Measurements from ENCODE around the gene OR6M1. TPM values are rescaled to one million over a fixed set of nuclear protein-coding genes. Genes with fewer than 3 reads are reported as not detected.

Gene OR6M1
- total RNA-seq, 1 donor from 2014 or later, result not detected

DNA sequence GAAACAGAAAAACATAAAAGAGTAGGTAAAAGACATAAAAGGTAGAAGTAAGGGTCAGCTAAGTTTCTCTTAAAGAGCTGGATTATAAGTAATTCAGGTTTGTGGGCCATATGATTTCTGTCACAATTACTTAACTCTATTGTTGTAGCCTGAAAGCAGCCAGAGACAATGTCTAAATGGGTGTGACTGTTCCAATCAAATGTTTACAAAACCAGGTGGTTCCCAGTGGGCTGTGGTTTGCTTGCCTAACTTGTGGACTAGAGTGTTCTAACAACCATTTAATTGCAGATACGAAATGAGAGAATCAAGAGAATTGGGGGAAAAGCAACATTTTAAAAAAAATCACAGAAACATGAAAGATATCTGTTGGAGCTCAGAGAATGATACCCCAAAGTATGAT lies 22.6 kb downstream of the OR6M1 start:
- Histone ChIP-seq H3K4me1 (ENCODE audit: insufficient read depth, low read length) (no peaks in the 10 kb centered on the region), H4K20me1 (ENCODE audit: insufficient read depth, low read length) (no peaks in the 10 kb centered on the region), H2AFZ (ENCODE audit: low read depth, low read length) (no peak overlapping the region), H3K4me2 (ENCODE audit: low read length) (no peak overlapping the region), H3K36me3 (ENCODE audit: insufficient read depth, low read length) (no peaks in the 10 kb centered on the region), H3K79me2 (ENCODE audit: insufficient read depth, low read length) (no peaks in the 10 kb centered on the region), H3K27me3 (ENCODE audit: insufficient read depth, low read length) (no peaks in the 10 kb centered on the region), H3K4me3 (ENCODE audit: insufficient read depth, low read depth, low read length) (no peak overlapping the region), H3K9me3 (ENCODE audit: insufficient read depth, low read depth, low read length) (no peaks in the 10 kb centered on the region), H3K9ac (ENCODE audit: low read length) (no peak overlapping the region), H3K27ac (ENCODE audit: low read depth, low read length) (no peak overlapping the region)
- Mint-ChIP-seq H3K27me3 (ENCODE audit: low read depth, unreplicated experiment) (no peaks in the 10 kb centered on the region), H3K4me1 (ENCODE audit: low read depth, unreplicated experiment) (no peaks in the 10 kb centered on the region), H3K36me3 (ENCODE audit: low read depth, unreplicated experiment) (no peaks in the 10 kb centered on the region), H3K27ac (ENCODE audit: unreplicated experiment) (no peak overlapping the region), H3K9me3 (ENCODE audit: unreplicated experiment) (no peaks in the 10 kb centered on the region), H3K4me3 (ENCODE audit: unreplicated experiment) (no peak overlapping the region)
- FAIRE-seq (no peak), DNase-seq (ENCODE audit: low read depth) (no peak)
- TF ChIP-seq EZH2 (IDR thresholded peaks at IDR 0.05; ENCODE audit: insufficient read depth, low read length), result no peak
- TF ChIP-seq, protein P1, sequence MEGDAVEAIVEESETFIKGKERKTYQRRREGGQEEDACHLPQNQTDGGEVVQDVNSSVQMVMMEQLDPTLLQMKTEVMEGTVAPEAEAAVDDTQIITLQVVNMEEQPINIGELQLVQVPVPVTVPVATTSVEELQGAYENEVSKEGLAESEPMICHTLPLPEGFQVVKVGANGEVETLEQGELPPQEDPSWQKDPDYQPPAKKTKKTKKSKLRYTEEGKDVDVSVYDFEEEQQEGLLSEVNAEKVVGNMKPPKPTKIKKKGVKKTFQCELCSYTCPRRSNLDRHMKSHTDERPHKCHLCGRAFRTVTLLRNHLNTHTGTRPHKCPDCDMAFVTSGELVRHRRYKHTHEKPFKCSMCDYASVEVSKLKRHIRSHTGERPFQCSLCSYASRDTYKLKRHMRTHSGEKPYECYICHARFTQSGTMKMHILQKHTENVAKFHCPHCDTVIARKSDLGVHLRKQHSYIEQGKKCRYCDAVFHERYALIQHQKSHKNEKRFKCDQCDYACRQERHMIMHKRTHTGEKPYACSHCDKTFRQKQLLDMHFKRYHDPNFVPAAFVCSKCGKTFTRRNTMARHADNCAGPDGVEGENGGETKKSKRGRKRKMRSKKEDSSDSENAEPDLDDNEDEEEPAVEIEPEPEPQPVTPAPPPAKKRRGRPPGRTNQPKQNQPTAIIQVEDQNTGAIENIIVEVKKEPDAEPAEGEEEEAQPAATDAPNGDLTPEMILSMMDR (IDR thresholded peaks at IDR 0.05; ENCODE audit: insufficient read depth, low read depth, low read length), result no peak

DNA sequence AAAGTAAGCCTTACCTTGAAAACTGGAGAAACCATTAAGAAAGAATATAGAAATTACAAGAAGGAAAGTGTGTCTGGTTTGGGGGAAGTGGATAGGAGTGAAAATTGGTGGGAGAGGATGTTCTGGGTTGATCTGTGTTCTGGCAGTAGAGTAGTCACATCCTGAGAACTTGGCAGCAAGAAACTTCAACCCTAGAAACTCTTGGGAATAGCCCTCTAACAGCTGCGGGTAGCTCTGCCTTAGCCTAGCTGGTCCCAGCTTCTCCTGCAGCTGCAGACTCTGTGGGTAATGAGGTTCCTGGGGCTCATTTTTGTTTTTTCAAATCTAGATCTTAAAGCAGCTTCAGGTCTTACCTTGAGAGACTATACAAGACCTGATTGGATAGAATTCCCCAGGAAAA lies 27.6 kb downstream of the OR6M1 start:
- Histone ChIP-seq H4K20me1 (ENCODE audit: insufficient read depth, low read length) (no peaks in the 10 kb centered on the region), H3K4me2 (ENCODE audit: low read length) (no peak overlapping the region), H3K27me3 (ENCODE audit: insufficient read depth, low read length) (no peaks in the 10 kb centered on the region), H3K36me3 (ENCODE audit: insufficient read depth, low read length) (no peaks in the 10 kb centered on the region), H3K4me1 (ENCODE audit: insufficient read depth, low read length) (no peaks in the 10 kb centered on the region), H3K4me3 (ENCODE audit: insufficient read depth, low read depth, low read length) (no peak overlapping the region), H3K79me2 (ENCODE audit: insufficient read depth, low read length) (no peaks in the 10 kb centered on the region), H2AFZ (ENCODE audit: low read depth, low read length) (no peak overlapping the region), H3K9me3 (ENCODE audit: insufficient read depth, low read depth, low read length) (no peaks in the 10 kb centered on the region), H3K27ac (ENCODE audit: low read depth, low read length) (no peak overlapping the region), H3K9ac (ENCODE audit: low read length) (no peak overlapping the region)
- Mint-ChIP-seq H3K36me3 (ENCODE audit: low read depth, unreplicated experiment) (no peaks in the 10 kb centered on the region), H3K9me3 (ENCODE audit: unreplicated experiment) (no peaks in the 10 kb centered on the region), H3K27ac (ENCODE audit: unreplicated experiment) (no peak overlapping the region), H3K4me3 (ENCODE audit: unreplicated experiment) (no peak overlapping the region), H3K27me3 (ENCODE audit: low read depth, unreplicated experiment) (no peaks in the 10 kb centered on the region), H3K4me1 (ENCODE audit: low read depth, unreplicated experiment) (no peaks in the 10 kb centered on the region)
- TF ChIP-seq, protein P1 (IDR thresholded peaks at IDR 0.05; ENCODE audit: insufficient read depth, low read depth, low read length), result no peak
- no peak for TF ChIP-seq EZH2 (IDR thresholded peaks at IDR 0.05; ENCODE audit: insufficient read depth, low read length)
- no peak for DNase-seq (ENCODE audit: low read depth)
- no peak for FAIRE-seq

DNA sequence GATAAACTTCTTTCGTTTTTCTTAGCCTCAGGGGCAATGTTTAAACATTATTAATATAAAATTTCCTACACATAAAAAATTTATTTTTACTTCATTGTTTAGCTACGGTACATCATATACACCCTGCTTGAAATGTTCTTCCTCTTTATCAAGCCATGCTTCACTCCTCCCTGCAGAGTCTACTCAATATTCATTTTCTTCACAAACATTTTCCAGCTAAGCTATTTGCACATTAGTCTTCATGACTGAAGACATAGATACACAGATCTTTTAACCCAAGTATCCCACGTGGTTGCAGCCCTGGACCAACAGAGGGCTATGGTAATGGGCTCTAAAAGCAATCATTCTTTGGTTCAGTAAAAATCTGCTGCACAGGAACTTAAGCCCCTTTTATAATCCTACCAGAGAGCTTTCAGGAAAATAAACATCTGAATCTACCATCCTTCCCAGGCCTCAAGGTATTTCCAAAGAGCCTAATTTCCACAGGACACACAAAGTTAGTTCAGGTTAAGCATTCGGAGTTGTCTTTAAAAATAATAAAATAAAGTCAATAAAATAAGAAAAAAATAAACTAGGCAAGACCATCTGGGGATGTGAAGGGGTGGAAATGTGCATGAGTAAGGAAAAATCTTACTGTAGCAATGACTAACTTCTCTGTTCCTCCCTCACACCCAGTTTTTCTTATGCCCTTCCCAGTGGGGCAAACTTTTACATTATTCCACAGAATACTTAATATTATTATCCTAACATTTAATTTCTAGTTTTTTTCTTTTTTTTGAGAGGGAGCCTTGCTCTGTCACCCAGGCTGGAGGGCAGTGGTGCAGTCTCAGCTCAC lies 30.2 kb downstream of the OR6M1 start:
- H3K4me1 ChIP-seq (ENCODE audit: insufficient read depth, low read length), result no peaks in the 10 kb centered on the region
- no peaks in the 10 kb centered on the region for H3K9me3 ChIP-seq (ENCODE audit: insufficient read depth, low read depth, low read length)
- FAIRE-seq, result no peak
- Mint-ChIP-seq H3K4me3 (ENCODE audit: unreplicated experiment) (no peak overlapping the region), H3K4me1 (ENCODE audit: low read depth, unreplicated experiment) (no peaks in the 10 kb centered on the region), H3K36me3 (ENCODE audit: low read depth, unreplicated experiment) (no peaks in the 10 kb centered on the region), H3K27ac (ENCODE audit: unreplicated experiment) (no peak overlapping the region), H3K27me3 (ENCODE audit: low read depth, unreplicated experiment) (no peaks in the 10 kb centered on the region), H3K9me3 (ENCODE audit: unreplicated experiment) (no peaks in the 10 kb centered on the region)
- H3K79me2 ChIP-seq (ENCODE audit: insufficient read depth, low read length), result no peaks in the 10 kb centered on the region
- H3K9ac ChIP-seq (ENCODE audit: low read length), result no peak overlapping the region
- TF ChIP-seq, protein P1 (IDR thresholded peaks at IDR 0.05; ENCODE audit: insufficient read depth, low read depth, low read length), result no peak
- TF ChIP-seq EZH2 (IDR thresholded peaks at IDR 0.05; ENCODE audit: insufficient read depth, low read length), result no peak
- no peak for DNase-seq (ENCODE audit: low read depth)
- no peaks in the 10 kb centered on the region for H4K20me1 ChIP-seq (ENCODE audit: insufficient read depth, low read length)
- H3K4me3 ChIP-seq (ENCODE audit: insufficient read depth, low read depth, low read length), result no peak overlapping the region
- H2AFZ ChIP-seq (ENCODE audit: low read depth, low read length), result no peak overlapping the region
- H3K36me3 ChIP-seq (ENCODE audit: insufficient read depth, low read length), result no peaks in the 10 kb centered on the region
- H3K4me2 ChIP-seq (ENCODE audit: low read length), result no peak overlapping the region
- no peaks in the 10 kb centered on the region for H3K27me3 ChIP-seq (ENCODE audit: insufficient read depth, low read length)
- H3K27ac ChIP-seq (ENCODE audit: low read depth, low read length), result no peak overlapping the region

Measured in astrocyte (in vitro differentiated cells and primary cell).